HEK293T (cell line): ENCODE results near the gene PFN4.

Source experiments
- CTCF ChIA-PET: fragments of 350-600 bp; formaldehyde crosslinking; extraction: SDS; loops from one replicate; lab custom pipeline; 2021; ENCODE audit warnings: antibody characterized with exemption, inconsistent platforms; lab: Yijun Ruan, JAX
- POLR2A ChIA-PET: fragments of 350-600 bp; formaldehyde crosslinking; extraction: SDS; loops from one replicate; lab custom pipeline; 2020; ENCODE audit warnings: antibody characterized with exemption, inconsistent platforms; lab: Yijun Ruan, JAX
- DNase-seq: peaks from one replicate; pipeline ENCODE4 v3.0.0; 2012; ENCODE audit warnings: mixed read lengths; ENCODE audit errors: extremely low spot score
- ARNT ChIP-seq: fragments of 450-650 bp; IDR thresholded peaks from 2 replicates; pipeline ENCODE4 v1.6.1; 2017; ENCODE audit warnings: mild to moderate bottlenecking
- BHLHE40 ChIP-seq: fragments of 450-650 bp; IDR thresholded peaks from 2 replicates; pipeline ENCODE4 v1.6.1; 2016; ENCODE audit warnings: mild to moderate bottlenecking, moderate library complexity, borderline replicate concordance
- CTBP1 ChIP-seq: fragments of 450-650 bp; IDR thresholded peaks from 2 replicates; pipeline ENCODE4 v1.6.1; 2016; ENCODE audit warnings: borderline replicate concordance
- ELF4 ChIP-seq: fragments of 450-650 bp; IDR thresholded peaks from 2 replicates; pipeline ENCODE4 v1.6.1; 2017; ENCODE audit warnings: antibody characterized with exemption
- FOXA1 ChIP-seq: fragments of 450-650 bp; IDR thresholded peaks from 2 replicates; pipeline ENCODE4 v1.6.1; 2016; ENCODE audit warnings: mild to moderate bottlenecking
- FOXK2 ChIP-seq: fragments of 450-650 bp; IDR thresholded peaks from 2 replicates; pipeline ENCODE4 v1.6.1; 2016; ENCODE audit warnings: mild to moderate bottlenecking
- FOXM1 ChIP-seq: fragments of 450-650 bp; IDR thresholded peaks from 2 replicates; pipeline ENCODE4 v1.6.1; 2017; ENCODE audit warnings: mild to moderate bottlenecking, borderline replicate concordance
- HDGF ChIP-seq: fragments of 450-650 bp; IDR thresholded peaks from 2 replicates; pipeline ENCODE4 v1.6.1; 2017; ENCODE audit warnings: antibody characterized with exemption, borderline replicate concordance
- L3MBTL2 ChIP-seq: fragments of 450-650 bp; conservative IDR thresholded peaks from 2 replicates; pipeline ENCODE4 v1.6.1; 2016; ENCODE audit warnings: mild to moderate bottlenecking
- LEF1 ChIP-seq: fragments of 450-650 bp; IDR thresholded peaks from 2 replicates; pipeline ENCODE4 v1.6.1; 2017; ENCODE audit warnings: mild to moderate bottlenecking, borderline replicate concordance
- NFRKB ChIP-seq: fragments of 450-650 bp; IDR thresholded peaks from 2 replicates; pipeline ENCODE4 v1.6.1; 2016; ENCODE audit warnings: mild to moderate bottlenecking, moderate library complexity
- SP1 ChIP-seq: fragments of 450-650 bp; IDR thresholded peaks from 2 replicates; pipeline ENCODE4 v1.6.1; 2017
- SUZ12 ChIP-seq: fragments of 450-650 bp; IDR thresholded peaks from 2 replicates; pipeline ENCODE4 v1.6.1; 2016; ENCODE audit warnings: mild to moderate bottlenecking
- TARDBP ChIP-seq: fragments of 450-650 bp; IDR thresholded peaks from 2 replicates; pipeline ENCODE4 v1.6.1; 2016
- ZNF384 ChIP-seq: fragments of 450-650 bp; IDR thresholded peaks from 2 replicates; pipeline ENCODE4 v1.6.1; 2016
- TF ChIP-seq, protein P1 (sequence below): fragments of 450-650 bp; IDR thresholded peaks from 2 replicates; pipeline ENCODE4 v1.6.1; 2016

Gene PFN4

DNA sequence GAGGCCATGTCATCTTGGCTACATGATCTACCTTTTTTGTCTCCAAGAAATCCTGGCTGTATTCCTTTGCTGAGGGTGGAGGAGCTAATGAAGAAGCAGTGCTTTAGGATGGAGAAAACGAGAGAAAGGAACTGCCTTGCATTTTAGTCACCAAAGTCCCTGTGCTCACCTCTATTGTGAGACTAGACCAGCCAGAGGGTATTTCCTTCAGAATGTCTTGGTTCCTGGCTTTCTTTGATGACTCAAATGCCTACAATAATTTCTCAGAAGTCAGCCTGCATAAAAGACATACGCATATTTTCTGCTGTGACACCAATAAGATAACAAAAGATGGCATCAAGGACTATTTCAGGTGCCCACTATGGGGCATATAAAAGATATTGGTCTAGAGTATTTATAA lies 57.8 kb downstream of the PFN4 start:
- DNase-seq, result no peak
- POLR2A ChIA-PET, result interaction anchor here (3.1 to 3.4 kb wide), 2 partner anchors 11 to 18 kb away, joined by 13 to 16 read pairs; partner anchors contain the start of genes SF3B6 and WDCP
- CTCF ChIA-PET, result interaction anchor here (0.7 kb wide), 1 partner anchor 285 kb away, joined by 3 read pairs; no protein-coding TSS in a partner anchor
- TF ChIP-seq L3MBTL2 (no peak), BHLHE40 (no peak), CTBP1 (no peak), FOXK2 (no peak), ARNT (no peak), FOXA1 (no peak), ELF4 (no peak), LEF1 (no peak), ZNF384 (no peak), SUZ12 (no peak), SP1 (no peak), HDGF (no peak), FOXM1 (no peak), TARDBP (no peak), NFRKB (no peak)
- TF ChIP-seq, protein P1, sequence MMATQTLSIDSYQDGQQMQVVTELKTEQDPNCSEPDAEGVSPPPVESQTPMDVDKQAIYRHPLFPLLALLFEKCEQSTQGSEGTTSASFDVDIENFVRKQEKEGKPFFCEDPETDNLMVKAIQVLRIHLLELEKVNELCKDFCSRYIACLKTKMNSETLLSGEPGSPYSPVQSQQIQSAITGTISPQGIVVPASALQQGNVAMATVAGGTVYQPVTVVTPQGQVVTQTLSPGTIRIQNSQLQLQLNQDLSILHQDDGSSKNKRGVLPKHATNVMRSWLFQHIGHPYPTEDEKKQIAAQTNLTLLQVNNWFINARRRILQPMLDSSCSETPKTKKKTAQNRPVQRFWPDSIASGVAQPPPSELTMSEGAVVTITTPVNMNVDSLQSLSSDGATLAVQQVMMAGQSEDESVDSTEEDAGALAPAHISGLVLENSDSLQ, result no peak
